CD14-positive monocyte (primary cell): ENCODE measurements around the gene CGNL1. TPM values are rescaled to one million over a fixed set of nuclear protein-coding genes. Genes with fewer than 3 reads are reported as not detected.

Experiments used
- DNase-seq, 3 donors: peaks; one replicate each; pipeline ENCODE4 v3.0.0-alpha.2; 2011 to 2022
- H2AFZ ChIP-seq: 2 replicates; pipeline ENCODE4 v1.6.0; 2012; ENCODE audit warnings: mild to moderate bottlenecking, low read depth, low read length, inconsistent platforms; ENCODE audit not compliant: insufficient read depth, poor library complexity, severe bottlenecking
- H3K27ac ChIP-seq, 2 donors: 1 replicate in 1 of 2; 2 replicates in 1 of 2; pipeline ENCODE4 v1.5.1; 2012 to 2013; ENCODE audit warnings: low read length in 2 of 2, control low read depth in 1 of 2, inconsistent platforms in 1 of 2, low read depth in 1 of 2, mild to moderate bottlenecking in 1 of 2
- H3K27me3 ChIP-seq, 2 donors: one replicate each; pipeline versions ENCODE4 v1.6.0 to v1.6.1; 2011 to 2013; ENCODE audit warnings: low read length in 2 of 2; ENCODE audit not compliant: control insufficient read depth in 2 of 2, insufficient read depth in 2 of 2
- H3K36me3 ChIP-seq, 2 donors: replicated peaks in 1 of 2; 1 replicate in 1 of 2; 2 replicates in 1 of 2; pipeline versions ENCODE4 v1.5.1 to v1.6.1; 2012 to 2013; ENCODE audit warnings: low read length in 2 of 2, control low read depth in 1 of 2, inconsistent platforms in 1 of 2, mild to moderate bottlenecking in 1 of 2; ENCODE audit not compliant: insufficient read depth in 2 of 2, control insufficient read depth in 1 of 2
- H3K4me1 ChIP-seq, 2 donors: 1 replicate in 1 of 2; 2 replicates in 1 of 2; pipeline versions ENCODE4 v1.5.1 to v1.6.1; 2012 to 2013; ENCODE audit warnings: low read length in 2 of 2, control low read depth in 1 of 2, inconsistent platforms in 1 of 2, mild to moderate bottlenecking in 1 of 2, moderate library complexity in 1 of 2; ENCODE audit not compliant: insufficient read depth in 2 of 2, control insufficient read depth in 1 of 2
- H3K4me2 ChIP-seq: replicated peaks from 2 replicates; pipeline ENCODE3; 2012; ENCODE audit warnings: low read length, moderate library complexity, mild to moderate bottlenecking; ENCODE audit not compliant: poor library complexity, severe bottlenecking; ENCODE audit errors: extremely low read depth
- H3K4me3 ChIP-seq, 3 experiments: fragments of 200-600 bp in 1 of 3; sonication (generic) in 1 of 3; replicated peaks in 1 of 3; 1 replicate in 2 of 3; 2 replicates in 1 of 3; pipeline ENCODE4 v1.5.1; 2011 to 2013; ENCODE audit warnings: low read length in 3 of 3, mild to moderate bottlenecking in 3 of 3, control low read depth in 2 of 3, low read depth in 2 of 3, inconsistent platforms in 1 of 3, moderate library complexity in 1 of 3
- H3K79me2 ChIP-seq: 2 replicates; pipeline ENCODE4 v1.6.0; 2012; ENCODE audit warnings: mild to moderate bottlenecking, control low read depth, inconsistent platforms, low read length, moderate library complexity; ENCODE audit not compliant: insufficient read depth
- H3K9ac ChIP-seq: 2 replicates; pipeline ENCODE4 v1.6.0; 2017; ENCODE audit warnings: low read length, mild to moderate bottlenecking; ENCODE audit not compliant: insufficient read depth, poor library complexity, severe bottlenecking
- H3K9me3 ChIP-seq, 2 donors: replicated peaks in 1 of 2; 1 replicate in 1 of 2; 2 replicates in 1 of 2; pipeline versions ENCODE4 v1.5.1 to v1.6.1; 2012 to 2013; ENCODE audit warnings: low read length in 2 of 2, control low read depth in 1 of 2; ENCODE audit not compliant: control insufficient read depth in 1 of 2, insufficient read depth in 1 of 2
- H4K20me1 ChIP-seq: 2 replicates; pipeline ENCODE4 v1.6.0; 2012; ENCODE audit warnings: mild to moderate bottlenecking, low read length, control low read depth, moderate library complexity; ENCODE audit not compliant: insufficient read depth
- H3K27ac Mint-ChIP-seq, 7 donors: one replicate each; pipeline ENCODE4 v1.8.0; 2020; ENCODE audit warnings: mild to moderate bottlenecking in 7 of 7, mixed read lengths in 7 of 7, moderate library complexity in 6 of 7, inconsistent platforms in 2 of 7
- H3K27me3 Mint-ChIP-seq, 3 donors: one replicate each; pipeline ENCODE4 v1.8.0; 2021 to 2022; ENCODE audit warnings: low read depth in 3 of 3, mild to moderate bottlenecking in 3 of 3, mixed read lengths in 3 of 3, moderate library complexity in 3 of 3, inconsistent platforms in 1 of 3
- H3K36me3 Mint-ChIP-seq, 2 donors: one replicate each; pipeline ENCODE4 v1.8.0; 2020; ENCODE audit warnings: mixed read lengths in 2 of 2, inconsistent platforms in 1 of 2, mild to moderate bottlenecking in 1 of 2
- H3K4me1 Mint-ChIP-seq: one replicate; pipeline ENCODE4 v1.8.0; 2020; ENCODE audit warnings: mild to moderate bottlenecking, mixed read lengths
- H3K4me3 Mint-ChIP-seq, 2 donors: one replicate each; pipeline ENCODE4 v1.8.0; 2020; ENCODE audit warnings: mild to moderate bottlenecking in 2 of 2, mixed read lengths in 2 of 2, moderate library complexity in 1 of 2
- H3K9me3 Mint-ChIP-seq, 7 donors: one replicate each; pipeline ENCODE4 v1.8.0; 2020 to 2022; ENCODE audit warnings: mixed read lengths in 7 of 7, mild to moderate bottlenecking in 6 of 7, moderate library complexity in 6 of 7, inconsistent platforms in 2 of 7
- CTCF ChIP-seq: fragments of 200-600 bp; IDR thresholded peaks from one replicate; pipeline ENCODE4 v1.8.0; 2022; ENCODE audit warnings: antibody characterized with exemption, mild to moderate bottlenecking
- WGBS: methylation state at CpG from one replicate; pipeline ENCODE4 v1.1.5; 2013; ENCODE audit warnings: missing lambda C conversion rate; ENCODE audit not compliant: insufficient coverage; 5-methylcytosine and 5-hydroxymethylcytosine counted together
- intact Hi-C, 2 donors: fragments of 100-400 bp; cut with micrococcal nuclease; formaldehyde crosslinking; loops; one replicate each; pipeline versions ENCODE4 v1.15.0 to v1.15.1; 2023
- polyA plus RNA-seq, 3 donors: library from polyadenylated mRNA; depleted of rRNA in 1 of 3; unstranded in 2 of 3; stranded (reverse) in 1 of 3; fragments of 300-500 nt in 2 of 3; fragments of >200 nt in 1 of 3; fragmentation: Illumina TruSeq in 2 of 3; gene quantifications; 1 replicate in 2 of 3; 2 replicates in 1 of 3; pipeline ENCODE4 v1.2.3, GENCODE V29; 2012 to 2021

CGNL1 gene
- polyA plus RNA-seq, 3 donors = not detected

DNA sequence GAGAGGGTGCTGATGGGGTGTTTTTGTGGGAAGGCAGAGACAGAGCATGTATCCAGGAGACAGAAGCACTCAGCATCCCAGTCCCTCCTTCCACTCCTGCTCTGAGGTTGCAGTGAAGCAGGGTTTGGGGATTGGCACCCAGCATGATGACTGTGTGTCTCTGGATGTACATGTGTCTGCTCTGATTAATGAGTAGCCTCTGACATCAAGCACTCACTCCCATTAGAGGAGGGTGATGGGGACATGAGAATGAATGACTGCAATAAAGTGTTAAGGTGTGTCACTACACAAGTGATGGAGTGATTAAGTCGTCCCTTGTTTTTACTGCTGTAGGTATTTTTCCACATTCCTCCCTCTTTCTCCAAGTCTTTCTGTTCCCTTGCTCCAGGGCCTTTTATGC is 205.8 kb downstream of the CGNL1 start:
- H3K27ac ChIP-seq = no peak overlapping the region
- H3K4me1 ChIP-seq = peaks cover 3 to 6% of the 10 kb centered on the region in 2 donors
- H3K9me3 Mint-ChIP-seq = peaks cover 8 to 24% (median 15%) of the 10 kb centered on the region in 7 donors
- no peak overlapping the region for H3K9ac ChIP-seq
- H3K4me3 ChIP-seq = no peak overlapping the region
- H3K9me3 ChIP-seq = peaks cover 11 to 13% of the 10 kb centered on the region in 2 donors
- H3K27me3 Mint-ChIP-seq = peaks cover 2 to 12% (median 2%) of the 10 kb centered on the region in 3 donors
- H3K4me1 Mint-ChIP-seq = peaks cover 15% of the 10 kb centered on the region
- H4K20me1 ChIP-seq = no peaks in the 10 kb centered on the region
- no peaks in the 10 kb centered on the region for H3K36me3 Mint-ChIP-seq
- no peak overlapping the region for H2AFZ ChIP-seq
- DNase-seq = no peak
- intact Hi-C loops = no loop called here
- no peak overlapping the region for H3K4me2 ChIP-seq
- no CpG with 5 or more reads among the region's 1 CpG for WGBS
- H3K36me3 ChIP-seq = no peaks in the 10 kb centered on the region
- no peak for TF ChIP-seq CTCF
- H3K27me3 ChIP-seq = no peaks in the 10 kb centered on the region
- H3K4me3 Mint-ChIP-seq = no peak overlapping the region
- no peaks in the 10 kb centered on the region for H3K79me2 ChIP-seq
- no peak overlapping the region for H3K27ac Mint-ChIP-seq

- Histone ChIP-seq H3K9me3 (peaks cover 11 to 13% of the 10 kb centered on the region in 2 donors), H3K79me2 (no peaks in the 10 kb centered on the region), H3K4me1 (peaks cover 7 to 10% of the 10 kb centered on the region in 2 donors), H4K20me1 (no peaks in the 10 kb centered on the region), H3K4me3 (no peak overlapping the region), H3K27ac (no peak overlapping the region), H3K36me3 (no peaks in the 10 kb centered on the region), H3K27me3 (no peaks in the 10 kb centered on the region), H3K4me2 (no peak overlapping the region), H2AFZ (no peak overlapping the region), H3K9ac (no peak overlapping the region)
- Mint-ChIP-seq H3K36me3 (no peaks in the 10 kb centered on the region), H3K9me3 (peaks cover 8 to 24% (median 15%) of the 10 kb centered on the region in 7 donors), H3K4me3 (no peak overlapping the region), H3K27me3 (peaks cover 3 to 8% (median 6%) of the 10 kb centered on the region in 3 donors), H3K4me1 (peaks cover 18% of the 10 kb centered on the region), H3K27ac (no peak overlapping the region)
- intact Hi-C loops = no loop called here
- DNase-seq = no peak
- no peak for TF ChIP-seq CTCF
- 100% methylated on average over 1 of the region's 2 CpGs for WGBS
Observed at GRCh38 chr15:57583282-57583681, 207.0 kb downstream of the CGNL1 start.
